ENCODE data around the gene HS1BP3.

The HS1BP3 gene

GRCh38 chr2:20617081-20617575 is 33.8 kb downstream of the HS1BP3 start:
- no peak overlapping the region for H3K4me3 ChIP-seq (replicated peaks in 1 of 2; ENCODE audit: low read depth in 2 of 2, low read length in 2 of 2)
- peak; percentile 27 to 83 for DNase-seq (ENCODE audit: low read depth in 2 of 2)
- no peak for TF ChIP-seq CTCF (IDR thresholded peaks at IDR 0.05; ENCODE audit: low read depth, low read length)

- TF ChIP-seq CTCF (IDR thresholded peaks at IDR 0.05; ENCODE audit: low read depth, low read length), result no peak
- DNase-seq (ENCODE audit: low read depth in 2 of 2), result no peak
- H3K4me3 ChIP-seq (replicated peaks in 1 of 2; ENCODE audit: low read depth in 2 of 2, low read length in 2 of 2), result no peak overlapping the region
These were observed 34.5 kb downstream of the HS1BP3 start for GRCh38 chr2:20616341-20616871.

GRCh38 chr2:20615466-20616241 is 35.2 kb downstream of the HS1BP3 start:
- H3K4me3 ChIP-seq (replicated peaks in 1 of 2; ENCODE audit: low read depth in 2 of 2, low read length in 2 of 2), result no peak overlapping the region
- DNase-seq (ENCODE audit: low read depth in 2 of 2), result peak in 1 of 2 donors; percentile 36
- TF ChIP-seq CTCF (IDR thresholded peaks at IDR 0.05; ENCODE audit: low read depth, low read length), result no peak

GRCh38 chr2:20615068-20615465 is 35.8 kb downstream of the HS1BP3 start:
- DNase-seq (ENCODE audit: low read depth in 2 of 2), result no peak
- TF ChIP-seq CTCF (IDR thresholded peaks at IDR 0.05; ENCODE audit: low read depth, low read length), result no peak
- H3K4me3 ChIP-seq (replicated peaks in 1 of 2; ENCODE audit: low read depth in 2 of 2, low read length in 2 of 2), result no peak overlapping the region

GRCh38 chr2:20614201-20615067 is 36.5 kb downstream of the HS1BP3 start:
- TF ChIP-seq CTCF (IDR thresholded peaks at IDR 0.05; ENCODE audit: low read depth, low read length), result no peak
- H3K4me3 ChIP-seq (replicated peaks in 1 of 2; ENCODE audit: low read depth in 2 of 2, low read length in 2 of 2), result no peak overlapping the region
- no peak for DNase-seq (ENCODE audit: low read depth in 2 of 2)

- H3K4me3 ChIP-seq (replicated peaks in 1 of 2; ENCODE audit: low read depth in 2 of 2, low read length in 2 of 2), result no peak overlapping the region
- DNase-seq (ENCODE audit: low read depth in 2 of 2), result no peak
- TF ChIP-seq CTCF (IDR thresholded peaks at IDR 0.05; ENCODE audit: low read depth, low read length), result no peak
These were observed 37.7 kb downstream of the HS1BP3 start for GRCh38 chr2:20612925-20613916.

All from cardiac fibroblast (primary cell).